ENCODE measurements around the gene NKX6-1.

Gene NKX6-1

GRCh38 chr4:84498935-84499623, at the start of gene NKX6-1:
Gene NKX6-1, minus strand, starts transcription at chr4:84499292. Its CDS starts 1,064 bp downstream, at chr4:84498228.
- DNase-seq (ENCODE audit: low read depth), result no peak

DNA sequence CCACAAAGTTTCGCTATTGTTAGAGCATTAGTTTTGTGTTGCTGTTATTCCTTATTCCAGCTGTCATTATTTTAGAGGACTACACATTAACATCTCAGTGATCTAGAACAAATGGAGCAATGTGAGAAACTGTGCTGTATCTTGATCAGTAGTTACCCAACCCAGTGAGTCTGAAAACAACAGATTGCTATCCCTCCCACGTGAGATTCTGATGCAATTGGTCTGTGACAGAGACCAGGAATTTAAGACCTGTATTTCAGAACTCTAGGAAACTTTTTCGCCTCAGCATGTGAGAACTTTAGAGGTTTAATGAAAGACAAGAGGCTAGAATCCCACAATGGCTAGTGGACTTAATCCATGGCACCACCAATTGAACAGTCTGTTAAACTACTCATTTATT, 48.1 kb upstream of the NKX6-1 start:
- DNase-seq (ENCODE audit: low read depth), result no peak

DNA sequence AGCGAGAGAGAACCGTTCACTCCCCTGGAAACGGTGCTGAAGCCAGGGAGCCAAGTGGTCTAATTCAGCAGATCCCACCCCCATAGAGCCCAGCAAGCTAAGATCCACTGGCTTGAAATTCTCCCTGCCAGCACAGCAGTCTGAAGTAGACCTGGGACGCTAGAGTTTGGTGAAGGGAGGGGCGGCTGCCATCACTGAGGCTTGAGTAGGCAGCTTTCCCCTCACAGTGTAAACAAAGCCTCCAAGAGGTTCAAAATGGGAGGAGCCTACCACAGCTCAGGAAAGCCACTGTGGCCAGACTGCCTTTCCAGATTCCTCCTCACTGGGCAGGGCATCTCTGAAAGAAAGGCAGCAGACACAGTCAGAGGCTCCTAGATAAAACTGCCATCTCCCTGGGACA, 46.0 kb upstream of the NKX6-1 start:
- no peak for DNase-seq (ENCODE audit: low read depth)

DNA sequence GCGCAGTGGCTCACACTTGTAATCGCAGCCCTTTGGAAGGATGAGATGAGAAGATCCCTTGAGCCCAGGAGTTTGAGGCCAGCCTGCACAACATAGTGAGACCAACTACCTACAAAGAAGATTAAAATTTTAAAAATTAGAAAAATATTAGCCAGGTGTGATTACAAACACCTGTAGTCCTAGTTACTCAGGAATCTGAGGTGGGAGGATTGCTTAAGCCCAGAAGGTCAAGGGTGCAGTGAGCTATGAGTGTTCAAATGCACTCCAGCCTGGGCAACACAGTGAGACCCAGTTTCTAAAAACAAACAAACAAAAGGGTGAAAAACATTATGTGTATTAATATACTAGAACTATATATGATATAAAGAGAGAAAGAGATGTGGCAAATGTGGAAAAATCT, 36.8 kb upstream of the NKX6-1 start:
- DNase-seq (ENCODE audit: low read depth), result no peak

DNA sequence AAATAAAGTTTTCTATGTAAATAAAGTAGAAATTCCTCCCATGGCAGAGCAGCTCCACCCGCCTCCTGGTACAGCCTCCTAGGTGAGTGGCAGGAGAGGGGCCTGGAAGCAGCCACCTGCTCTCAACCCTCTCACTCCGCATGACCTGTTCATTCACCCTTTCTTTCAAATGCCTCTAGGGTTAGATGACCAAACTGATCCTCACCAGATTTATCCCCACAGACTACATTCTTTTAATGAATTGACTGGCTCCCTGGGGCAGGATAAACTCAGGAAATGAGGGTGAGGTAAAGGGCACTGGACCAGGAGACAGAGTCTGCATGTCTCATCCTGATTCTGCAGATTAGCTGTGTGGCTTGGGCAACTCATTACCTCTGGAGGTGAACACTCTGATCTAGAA, 32.6 kb upstream of the NKX6-1 start:
- no peak for DNase-seq (ENCODE audit: low read depth)

- no peak for DNase-seq (ENCODE audit: low read depth)
Measured at GRCh38 chr4:84530871-84531270, 31.8 kb upstream of the NKX6-1 start.

DNA sequence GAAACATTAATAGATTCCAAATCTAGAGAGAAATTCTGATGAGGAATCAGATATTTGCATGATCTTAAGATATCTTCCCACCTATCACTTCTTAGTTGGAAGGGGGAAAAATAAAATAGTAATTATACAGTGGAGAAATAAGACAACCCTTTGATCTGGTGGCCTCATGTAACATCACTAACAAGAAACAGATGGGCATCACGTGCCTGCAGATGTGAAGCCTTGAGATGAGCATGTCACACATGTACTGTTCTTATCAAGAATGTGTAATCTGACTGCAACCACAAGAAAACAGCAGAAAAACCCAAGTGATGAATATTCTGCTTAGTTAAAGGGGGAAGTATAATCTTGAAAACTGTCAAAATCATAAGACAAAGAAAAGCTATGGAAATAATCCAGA, 31.4 kb upstream of the NKX6-1 start:
- DNase-seq (ENCODE audit: low read depth), result no peak

- DNase-seq (ENCODE audit: low read depth), result no peak
Measured at GRCh38 chr4:84529169-84529751, 30.2 kb upstream of the NKX6-1 start.

- no peak for DNase-seq (ENCODE audit: low read depth)
Measured at GRCh38 chr4:84527391-84527790, 28.3 kb upstream of the NKX6-1 start.

DNA sequence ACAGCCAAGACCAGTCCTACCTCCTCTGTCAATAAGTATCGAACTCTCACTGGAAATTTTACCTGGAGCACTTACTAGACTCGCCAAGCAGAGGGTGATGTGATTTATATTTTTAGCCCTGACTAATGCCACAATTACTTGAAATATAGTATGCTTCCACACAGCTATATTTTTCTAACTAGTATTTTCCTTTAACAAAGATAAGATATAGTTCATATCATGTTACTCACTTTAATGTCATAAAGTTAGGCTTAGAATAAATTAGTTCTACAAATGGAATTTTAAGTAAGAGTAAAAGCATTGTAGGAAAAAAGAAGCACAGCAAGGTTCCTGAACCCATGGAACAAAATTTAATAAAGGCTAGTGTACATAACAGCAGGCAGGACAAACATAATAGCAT, 16.0 kb upstream of the NKX6-1 start:
- no peak for DNase-seq (ENCODE audit: low read depth)

DNA sequence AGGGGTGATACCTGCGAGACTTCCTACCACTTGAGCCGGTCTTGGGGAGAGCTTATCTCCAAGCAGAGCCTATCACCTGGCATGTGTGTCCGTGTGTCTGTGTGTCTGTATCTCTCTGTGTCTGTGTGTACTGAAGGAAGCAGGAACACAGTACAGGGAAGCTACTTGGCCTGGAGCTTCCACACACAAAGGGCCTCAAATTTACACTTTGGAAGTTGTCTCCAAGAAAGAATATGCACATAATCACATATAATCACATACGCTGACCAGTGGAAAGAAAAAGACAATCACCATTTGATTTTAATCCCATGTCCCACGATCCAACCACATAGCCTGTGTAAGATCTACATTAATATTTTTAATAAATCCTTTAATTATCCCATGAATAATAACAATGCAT, 13.2 kb upstream of the NKX6-1 start:
- no peak for DNase-seq (ENCODE audit: low read depth)

DNA sequence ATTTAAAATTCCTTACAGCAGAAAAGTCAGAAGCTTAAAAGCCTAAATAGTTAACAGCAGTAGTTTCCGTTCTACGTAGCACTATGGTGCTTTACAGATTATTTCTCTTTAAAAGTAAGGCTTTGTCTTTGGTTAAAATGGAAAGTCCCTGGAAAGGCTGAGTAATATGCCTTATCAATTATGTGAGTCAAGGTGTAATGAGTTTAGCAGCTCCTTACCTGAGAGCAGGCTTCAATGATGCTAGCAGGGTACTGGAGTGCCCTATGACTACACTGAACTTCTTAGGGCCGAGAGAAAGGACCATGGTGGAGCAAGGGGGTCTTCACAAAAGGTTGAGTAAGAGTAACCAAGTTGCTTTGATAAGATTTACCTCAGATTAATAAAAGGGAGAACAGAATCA, 12.6 kb upstream of the NKX6-1 start:
- DNase-seq (ENCODE audit: low read depth), result no peak

DNA sequence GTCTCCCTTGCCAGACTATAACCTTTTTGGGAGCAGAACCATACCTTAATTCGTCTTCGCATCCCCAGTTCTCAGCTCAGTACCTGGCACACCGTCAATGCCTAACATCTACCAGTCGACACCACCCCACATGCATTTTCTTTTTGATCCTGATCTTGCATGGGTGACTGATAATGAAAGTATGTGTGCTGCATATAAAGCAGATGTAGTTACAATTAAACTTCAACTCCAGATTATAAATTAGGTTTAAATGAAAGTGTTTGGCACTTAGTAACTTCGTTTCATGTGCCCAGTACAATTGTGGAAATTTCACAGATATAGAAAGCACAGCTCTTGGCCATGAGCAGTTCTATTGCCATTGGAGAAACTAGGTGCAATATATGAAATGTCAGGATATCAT, 8.8 kb upstream of the NKX6-1 start:
- no peak for DNase-seq (ENCODE audit: low read depth)

GRCh38 chr4:84504821-84505220, 5.7 kb upstream of the NKX6-1 start:
- DNase-seq (ENCODE audit: low read depth), result no peak

- DNase-seq (ENCODE audit: low read depth), result no peak
Measured at GRCh38 chr4:84503495-84504437, 4.7 kb upstream of the NKX6-1 start.

- DNase-seq (ENCODE audit: low read depth), result no peak
Measured at GRCh38 chr4:84502955-84503373, 3.9 kb upstream of the NKX6-1 start.

DNA sequence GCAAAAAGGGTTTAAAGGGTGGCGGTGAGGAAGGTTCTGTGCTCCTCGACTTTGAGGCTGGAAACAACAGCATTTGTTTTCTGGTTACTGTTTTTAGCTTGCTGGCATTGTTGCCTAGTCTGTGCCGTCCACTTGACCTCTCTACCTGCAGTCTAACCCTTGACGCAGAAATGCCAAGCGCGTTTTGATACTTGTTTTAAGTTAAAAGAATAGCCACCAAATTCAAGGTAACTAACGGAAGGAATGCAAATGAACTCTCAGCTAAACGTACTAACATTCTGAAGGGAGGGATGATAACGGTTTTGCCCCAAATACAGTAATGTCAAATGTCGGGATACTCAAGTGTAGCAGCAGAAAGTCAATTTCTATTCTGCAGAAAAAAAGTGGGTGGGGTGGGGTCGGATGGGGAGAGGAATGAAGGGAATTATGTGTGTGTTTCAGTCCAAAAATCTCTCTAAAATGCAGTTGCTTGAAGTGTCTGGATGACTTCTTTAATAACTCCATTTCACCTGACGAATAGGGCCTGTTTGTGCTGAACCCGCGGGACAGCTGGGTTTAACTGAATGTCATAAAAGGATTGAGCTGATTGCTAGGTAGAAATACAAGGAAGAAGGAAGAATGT, 3.4 kb upstream of the NKX6-1 start:
- no peak for DNase-seq (ENCODE audit: low read depth)

DNA sequence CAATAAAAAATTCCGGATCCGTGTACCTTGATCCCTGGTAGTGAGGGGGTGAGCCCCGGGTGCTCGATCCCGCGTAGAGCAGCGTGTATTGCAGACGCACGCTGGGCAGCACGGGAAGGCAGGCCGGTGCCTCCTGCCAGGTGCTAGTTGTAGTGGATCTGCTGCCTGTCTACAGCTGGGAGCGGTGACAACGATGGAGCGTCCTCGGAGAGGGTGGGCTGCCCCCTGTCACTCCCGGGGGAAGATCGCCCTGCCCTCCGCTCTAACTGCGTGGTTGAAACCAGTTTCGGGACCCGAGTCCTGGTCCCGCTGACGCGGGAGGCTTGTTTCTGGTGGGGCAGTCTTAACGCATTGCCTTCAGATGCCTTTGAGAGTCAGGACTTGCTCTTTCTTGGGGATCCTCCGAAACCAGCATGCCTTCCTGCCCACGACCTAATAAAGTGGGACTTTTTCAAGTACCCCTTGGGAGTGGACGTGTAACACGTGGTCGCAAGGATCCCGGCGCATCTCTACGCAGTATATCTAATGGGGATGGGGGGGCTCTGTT, 2.7 kb upstream of the NKX6-1 start:
- DNase-seq (ENCODE audit: low read depth), result no peak

- DNase-seq (ENCODE audit: low read depth), result no peak
Measured at GRCh38 chr4:84501202-84501503, 2.1 kb upstream of the NKX6-1 start.

DNA sequence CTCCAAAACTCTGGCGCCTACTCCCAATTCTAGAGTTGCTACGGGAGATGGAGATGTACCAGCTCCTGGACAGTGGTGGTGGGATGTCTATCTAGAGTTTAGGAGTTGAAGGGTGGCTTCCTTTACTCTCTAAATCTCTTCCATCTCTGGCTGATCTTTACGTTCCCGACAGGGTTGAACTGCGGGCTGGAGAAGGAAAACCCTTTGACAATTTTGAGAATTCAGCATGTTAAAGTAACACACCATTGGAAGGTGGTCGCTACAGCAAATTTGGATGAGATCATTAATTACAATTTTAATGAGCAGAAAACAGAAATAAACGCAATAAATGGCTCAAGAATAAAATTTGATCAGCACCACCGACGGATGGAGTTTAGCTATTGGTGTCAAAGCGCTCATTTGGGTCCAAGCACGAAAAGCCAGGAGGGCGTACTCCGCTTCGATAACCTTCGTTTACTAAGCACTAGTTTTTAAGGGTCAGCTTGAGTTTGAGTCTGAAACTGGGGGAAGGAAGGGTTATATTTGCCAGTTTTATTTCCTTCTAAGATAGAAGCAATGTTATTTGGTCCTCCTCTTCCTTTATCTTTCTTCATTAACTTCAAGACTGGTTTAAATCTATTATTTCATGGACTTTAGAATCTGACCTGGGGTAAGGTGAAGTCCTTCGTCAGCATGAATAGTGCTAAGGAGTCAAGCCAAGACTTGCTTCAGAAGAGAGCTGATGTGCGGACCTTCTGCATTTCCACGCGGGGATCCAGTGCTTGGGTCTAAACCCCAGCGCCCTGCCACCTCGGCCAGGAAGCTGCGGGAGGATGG, 1.5 kb upstream of the NKX6-1 start:
- DNase-seq (ENCODE audit: low read depth), result no peak

DNA sequence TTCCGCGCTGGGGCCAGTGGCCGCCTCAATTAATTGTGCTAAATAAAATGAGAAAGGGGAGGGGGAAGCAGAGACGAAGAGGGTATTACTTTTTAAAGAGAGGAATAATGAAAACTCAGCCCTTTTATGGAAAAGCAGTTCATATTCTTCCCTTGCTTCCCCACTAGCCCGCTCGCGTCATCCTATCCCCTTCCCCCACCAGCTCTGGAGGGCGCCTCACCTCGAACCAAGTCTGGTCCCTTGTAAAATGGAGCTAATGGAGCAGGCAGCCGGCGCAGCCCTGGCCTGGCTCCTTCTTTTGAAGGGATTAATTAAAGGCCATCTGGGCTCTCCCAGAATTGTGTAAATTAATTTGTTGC, 511 bp upstream of the NKX6-1 start:
- DNase-seq (ENCODE audit: low read depth), result no peak
